ENCODE results near the gene ZNF526.
A peak's percentile ranks its signal among the peaks of the same experiment; 100 is the strongest.

Gene ZNF526

DNA sequence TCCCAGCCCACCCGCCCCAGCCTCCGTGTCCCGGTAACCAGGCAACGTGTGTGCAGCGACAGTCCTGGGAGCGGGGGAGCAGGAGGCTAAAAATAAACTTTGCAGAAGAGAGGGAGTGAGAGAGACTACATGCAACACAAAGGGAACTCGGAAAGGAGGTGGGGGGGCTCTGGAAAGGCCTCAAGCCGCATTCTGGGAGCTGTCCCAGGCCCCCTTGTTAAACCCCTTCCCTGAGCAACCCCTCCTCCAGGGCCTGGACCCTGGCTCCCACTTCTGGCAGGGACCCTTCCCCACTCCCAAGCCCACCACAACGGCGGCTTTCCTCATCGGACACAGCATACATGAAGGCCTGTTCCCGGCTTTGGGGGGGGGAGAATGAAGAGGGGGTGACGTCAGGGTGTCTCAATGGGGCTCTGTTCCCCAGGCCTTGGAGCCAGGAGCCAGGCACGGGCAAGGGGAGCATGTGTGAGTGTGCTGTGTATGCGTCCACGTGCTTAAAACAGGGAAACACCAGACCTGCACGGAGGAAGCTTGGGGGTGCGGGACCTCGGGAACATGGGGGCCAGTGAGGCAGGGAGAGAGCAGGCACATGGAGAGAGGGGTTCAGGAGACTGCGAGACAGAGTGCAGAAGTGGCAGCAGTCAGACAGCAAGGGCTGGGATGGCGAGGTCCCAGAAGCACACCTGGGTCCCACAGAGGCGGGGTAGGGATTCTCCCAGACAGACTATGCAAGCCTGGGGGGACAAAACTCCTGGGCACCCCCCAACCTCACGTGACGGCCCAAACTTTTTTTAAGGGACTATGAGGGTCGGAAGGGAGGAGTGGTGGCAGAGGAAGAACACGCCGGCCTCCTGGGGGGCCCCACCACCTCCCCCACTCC lies 32.5 kb downstream of the ZNF526 start:
- peak overlapping the region; percentile 79 for H3K4me2 ChIP-seq (ENCODE audit: low read length)
- H4K20me1 ChIP-seq (ENCODE audit: insufficient read depth, low read length), result no peaks in the 10 kb centered on the region
- H2AFZ ChIP-seq (ENCODE audit: low read length), result no peak overlapping the region
- peaks cover 18% of the 10 kb centered on the region; the same call in 1 of the 2 replicates for H3K36me3 ChIP-seq (ENCODE audit: insufficient read depth, low read length)
- no peaks in the 10 kb centered on the region for H3K9me2 ChIP-seq (ENCODE audit: low read depth, low read length)
- H3K4me3 ChIP-seq (ENCODE audit: low read depth, low read length, poor library complexity, severe bottlenecking), result peak overlapping the region; percentile 97
- H3K4me1 ChIP-seq (ENCODE audit: insufficient read depth, low read length, severe bottlenecking), result peaks cover 40% of the 10 kb centered on the region
- H3K9ac ChIP-seq (ENCODE audit: low read length), result peak overlapping the region; percentile 73
- TF ChIP-seq EZH2 (IDR thresholded peaks at IDR 0.05; ENCODE audit: borderline replicate concordance, low read length), result no peak
- TF ChIP-seq, protein P1, sequence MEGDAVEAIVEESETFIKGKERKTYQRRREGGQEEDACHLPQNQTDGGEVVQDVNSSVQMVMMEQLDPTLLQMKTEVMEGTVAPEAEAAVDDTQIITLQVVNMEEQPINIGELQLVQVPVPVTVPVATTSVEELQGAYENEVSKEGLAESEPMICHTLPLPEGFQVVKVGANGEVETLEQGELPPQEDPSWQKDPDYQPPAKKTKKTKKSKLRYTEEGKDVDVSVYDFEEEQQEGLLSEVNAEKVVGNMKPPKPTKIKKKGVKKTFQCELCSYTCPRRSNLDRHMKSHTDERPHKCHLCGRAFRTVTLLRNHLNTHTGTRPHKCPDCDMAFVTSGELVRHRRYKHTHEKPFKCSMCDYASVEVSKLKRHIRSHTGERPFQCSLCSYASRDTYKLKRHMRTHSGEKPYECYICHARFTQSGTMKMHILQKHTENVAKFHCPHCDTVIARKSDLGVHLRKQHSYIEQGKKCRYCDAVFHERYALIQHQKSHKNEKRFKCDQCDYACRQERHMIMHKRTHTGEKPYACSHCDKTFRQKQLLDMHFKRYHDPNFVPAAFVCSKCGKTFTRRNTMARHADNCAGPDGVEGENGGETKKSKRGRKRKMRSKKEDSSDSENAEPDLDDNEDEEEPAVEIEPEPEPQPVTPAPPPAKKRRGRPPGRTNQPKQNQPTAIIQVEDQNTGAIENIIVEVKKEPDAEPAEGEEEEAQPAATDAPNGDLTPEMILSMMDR (IDR thresholded peaks at IDR 0.05; ENCODE audit: low read length), result no peak
- no peaks in the 10 kb centered on the region for H3K9me3 ChIP-seq (ENCODE audit: low read length)
- H3K27ac ChIP-seq (ENCODE audit: low read depth, low read length, poor library complexity, severe bottlenecking), result peak overlapping the region; percentile 73
- 0 out of 2 replicates have a peak, but pooled peaks cover 5% of the 10 kb centered on the region for H3K27me3 ChIP-seq (ENCODE audit: insufficient read depth, low read length)
- H3F3A ChIP-seq (ENCODE audit: insufficient read depth, low read length), result 0 out of 2 replicates have a peak, but pooled peaks cover 6% of the 10 kb centered on the region
- 0 out of 2 replicates have a peak, but pooled peaks cover 8% of the 10 kb centered on the region for H3K79me2 ChIP-seq (ENCODE audit: insufficient read depth, low read length)

DNA sequence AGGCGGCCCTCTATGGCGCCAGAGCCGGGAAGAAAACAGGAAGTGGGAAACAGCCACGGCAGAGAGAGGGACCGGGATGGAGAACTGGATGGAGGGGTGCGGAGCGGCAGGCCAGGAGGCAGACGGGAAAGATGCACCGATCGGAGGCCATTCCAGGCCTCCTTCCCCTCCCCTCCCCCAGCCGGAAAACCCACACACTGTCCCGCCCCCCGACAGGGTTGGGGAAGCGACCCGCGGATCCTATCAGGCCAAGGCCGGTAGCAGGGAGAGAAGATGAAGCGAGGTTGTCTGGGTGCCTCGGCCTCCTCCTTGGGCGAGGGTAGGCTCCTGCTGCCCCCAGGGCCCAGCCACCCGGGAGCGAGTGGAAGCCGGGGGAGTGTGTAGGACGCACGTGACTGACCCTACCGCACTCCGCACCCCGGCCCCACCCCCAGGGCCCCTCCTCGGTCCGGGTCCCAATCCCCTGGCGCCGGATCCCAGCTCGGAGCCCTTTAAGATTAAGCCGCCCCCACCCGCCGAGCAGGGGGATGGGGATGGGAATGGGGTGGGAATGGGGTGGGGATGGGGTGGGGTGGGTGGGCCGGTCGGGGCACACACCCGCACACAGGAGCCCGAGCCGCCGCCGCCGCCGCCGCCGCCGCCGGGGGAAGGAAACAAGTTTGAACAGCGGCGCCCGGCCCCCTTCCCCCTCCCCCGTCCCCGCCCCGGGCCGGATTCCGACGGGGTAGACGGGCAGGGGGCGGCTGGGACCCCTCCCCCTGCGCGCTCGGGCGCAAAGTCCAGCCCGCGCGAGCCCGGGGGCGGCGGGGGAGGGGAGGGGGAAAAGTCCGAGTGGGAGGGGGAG lies 33.4 kb downstream of the ZNF526 start:
- H3K9ac ChIP-seq (ENCODE audit: low read length), result peak overlapping the region; percentile 96
- no peaks in the 10 kb centered on the region for H3K9me3 ChIP-seq (ENCODE audit: low read length)
- no peaks in the 10 kb centered on the region for H4K20me1 ChIP-seq (ENCODE audit: insufficient read depth, low read length)
- H3K79me2 ChIP-seq (ENCODE audit: insufficient read depth, low read length), result 0 out of 2 replicates have a peak, but pooled peaks cover 8% of the 10 kb centered on the region
- 0 out of 2 replicates have a peak, but pooled peaks cover 5% of the 10 kb centered on the region for H3K27me3 ChIP-seq (ENCODE audit: insufficient read depth, low read length)
- peak overlapping the region; percentile 97 for H3K4me3 ChIP-seq (ENCODE audit: low read depth, low read length, poor library complexity, severe bottlenecking)
- 0 out of 2 replicates have a peak, but pooled peaks cover 6% of the 10 kb centered on the region for H3F3A ChIP-seq (ENCODE audit: insufficient read depth, low read length)
- peak overlapping the region; percentile 79 for H3K4me2 ChIP-seq (ENCODE audit: low read length)
- H2AFZ ChIP-seq (ENCODE audit: low read length), result no peak overlapping the region
- H3K36me3 ChIP-seq (ENCODE audit: insufficient read depth, low read length), result peaks cover 18% of the 10 kb centered on the region; the same call in 1 of the 2 replicates
- H3K27ac ChIP-seq (ENCODE audit: low read depth, low read length, poor library complexity, severe bottlenecking), result peak overlapping the region; percentile 84
- no peak for TF ChIP-seq EZH2 (IDR thresholded peaks at IDR 0.05; ENCODE audit: borderline replicate concordance, low read length)
- TF ChIP-seq, protein P1 (IDR thresholded peaks at IDR 0.05; ENCODE audit: low read length), result no peak
- H3K9me2 ChIP-seq (ENCODE audit: low read depth, low read length), result no peaks in the 10 kb centered on the region
- peaks cover 40% of the 10 kb centered on the region for H3K4me1 ChIP-seq (ENCODE audit: insufficient read depth, low read length, severe bottlenecking)

DNA sequence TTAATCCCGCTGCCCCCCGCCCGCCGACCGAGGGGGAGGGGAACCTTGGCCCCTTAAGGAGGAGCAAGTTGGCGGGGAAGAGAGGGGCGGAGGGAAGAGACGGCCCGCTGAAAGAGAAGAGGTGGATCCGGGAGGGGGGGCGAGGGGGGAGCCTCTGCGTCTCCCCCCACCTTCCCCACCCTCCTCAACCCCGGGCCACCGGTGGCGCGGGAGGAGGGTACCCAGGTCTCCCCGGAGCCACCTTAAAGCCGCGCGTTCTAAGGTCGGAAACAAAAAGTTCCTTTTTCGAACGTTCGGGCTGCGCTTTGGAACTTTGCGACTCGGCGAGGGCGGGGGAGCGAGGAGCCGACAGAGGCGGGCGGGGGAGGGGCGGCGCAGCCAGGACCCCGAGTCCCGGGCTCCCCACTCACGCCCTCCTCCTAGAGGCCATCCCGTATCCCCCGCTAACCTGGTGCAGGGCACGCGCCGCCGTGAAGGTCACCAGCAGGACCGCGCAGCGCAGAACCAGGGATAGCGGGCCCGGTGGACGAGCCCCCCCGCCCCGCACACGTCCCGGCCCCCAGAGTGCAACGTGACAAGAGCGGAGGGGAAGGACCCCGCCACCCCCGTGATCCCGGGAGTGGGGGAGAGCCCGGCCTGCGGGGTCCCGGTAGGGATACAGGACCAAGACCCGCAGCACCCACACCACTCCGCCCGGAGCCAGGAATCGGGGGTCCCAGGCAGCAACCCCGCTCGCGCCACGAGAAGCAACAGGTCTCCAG lies 34.2 kb downstream of the ZNF526 start:
- TF ChIP-seq, protein P1 (IDR thresholded peaks at IDR 0.05; ENCODE audit: low read length), result no peak
- TF ChIP-seq EZH2 (IDR thresholded peaks at IDR 0.05; ENCODE audit: borderline replicate concordance, low read length), result no peak
- H3K4me3 ChIP-seq (ENCODE audit: low read depth, low read length, poor library complexity, severe bottlenecking), result peak overlapping the region; percentile 97
- 0 out of 2 replicates have a peak, but pooled peaks cover 5% of the 10 kb centered on the region for H3K27me3 ChIP-seq (ENCODE audit: insufficient read depth, low read length)
- 0 out of 2 replicates have a peak, but pooled peaks cover 8% of the 10 kb centered on the region for H3K79me2 ChIP-seq (ENCODE audit: insufficient read depth, low read length)
- H3K4me1 ChIP-seq (ENCODE audit: insufficient read depth, low read length, severe bottlenecking), result peaks cover 40% of the 10 kb centered on the region
- no peaks in the 10 kb centered on the region for H3K9me3 ChIP-seq (ENCODE audit: low read length)
- H3K36me3 ChIP-seq (ENCODE audit: insufficient read depth, low read length), result peaks cover 12% of the 10 kb centered on the region; the same call in 1 of the 2 replicates
- H3K9me2 ChIP-seq (ENCODE audit: low read depth, low read length), result no peaks in the 10 kb centered on the region
- H2AFZ ChIP-seq (ENCODE audit: low read length), result no peak overlapping the region
- H4K20me1 ChIP-seq (ENCODE audit: insufficient read depth, low read length), result no peaks in the 10 kb centered on the region
- peak overlapping the region; percentile 84 for H3K27ac ChIP-seq (ENCODE audit: low read depth, low read length, poor library complexity, severe bottlenecking)
- peak overlapping the region; percentile 96 for H3K9ac ChIP-seq (ENCODE audit: low read length)
- 0 out of 2 replicates have a peak, but pooled peaks cover 6% of the 10 kb centered on the region for H3F3A ChIP-seq (ENCODE audit: insufficient read depth, low read length)
- H3K4me2 ChIP-seq (ENCODE audit: low read length), result peak overlapping the region; percentile 77
